GM12872 (cell line): ENCODE data around the gene ATP8A2.

Source experiments
- TF ChIP-seq, protein P1 (sequence below): IDR thresholded peaks from 3 replicates; pipeline ENCODE4 v1.5.1; 2011; ENCODE audit warnings: low read depth, mild to moderate bottlenecking, low read length, moderate library complexity; ENCODE audit not compliant: insufficient read depth

Gene ATP8A2

DNA sequence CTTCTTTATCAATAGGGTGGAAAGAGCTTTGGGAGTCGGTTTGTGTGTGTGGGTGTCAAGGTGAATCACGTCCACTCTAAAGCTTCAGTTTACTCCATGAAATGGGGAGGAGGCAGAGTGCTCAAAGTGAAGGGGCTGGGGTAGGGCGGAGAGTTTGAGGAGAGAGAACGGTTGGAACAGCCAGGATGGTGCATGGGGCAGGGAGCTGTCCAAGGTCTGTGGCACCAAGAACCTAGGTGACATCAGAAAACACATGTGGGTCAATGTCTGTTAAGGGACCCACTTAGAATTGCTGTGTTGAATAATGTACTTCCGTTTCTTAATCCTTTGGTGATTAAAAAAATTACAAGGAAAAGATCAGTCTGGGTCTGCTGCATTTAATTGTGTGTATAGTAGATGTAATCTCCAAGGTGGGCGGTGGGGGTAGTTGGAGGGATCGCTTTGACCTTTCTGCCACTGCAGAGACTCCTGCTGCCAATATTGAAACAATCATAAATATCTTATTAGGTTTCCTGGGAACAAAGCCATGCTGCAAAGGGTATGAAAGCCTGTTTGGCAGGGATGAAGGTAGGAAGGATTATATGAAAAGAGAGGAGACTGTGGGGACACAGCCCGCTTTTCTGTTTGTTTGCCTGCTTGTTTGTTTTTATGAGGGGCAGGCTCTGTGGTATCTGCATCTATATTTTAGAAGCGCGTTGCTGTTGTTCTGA, 122.3 kb downstream of the ATP8A2 start:
- TF ChIP-seq, protein P1, sequence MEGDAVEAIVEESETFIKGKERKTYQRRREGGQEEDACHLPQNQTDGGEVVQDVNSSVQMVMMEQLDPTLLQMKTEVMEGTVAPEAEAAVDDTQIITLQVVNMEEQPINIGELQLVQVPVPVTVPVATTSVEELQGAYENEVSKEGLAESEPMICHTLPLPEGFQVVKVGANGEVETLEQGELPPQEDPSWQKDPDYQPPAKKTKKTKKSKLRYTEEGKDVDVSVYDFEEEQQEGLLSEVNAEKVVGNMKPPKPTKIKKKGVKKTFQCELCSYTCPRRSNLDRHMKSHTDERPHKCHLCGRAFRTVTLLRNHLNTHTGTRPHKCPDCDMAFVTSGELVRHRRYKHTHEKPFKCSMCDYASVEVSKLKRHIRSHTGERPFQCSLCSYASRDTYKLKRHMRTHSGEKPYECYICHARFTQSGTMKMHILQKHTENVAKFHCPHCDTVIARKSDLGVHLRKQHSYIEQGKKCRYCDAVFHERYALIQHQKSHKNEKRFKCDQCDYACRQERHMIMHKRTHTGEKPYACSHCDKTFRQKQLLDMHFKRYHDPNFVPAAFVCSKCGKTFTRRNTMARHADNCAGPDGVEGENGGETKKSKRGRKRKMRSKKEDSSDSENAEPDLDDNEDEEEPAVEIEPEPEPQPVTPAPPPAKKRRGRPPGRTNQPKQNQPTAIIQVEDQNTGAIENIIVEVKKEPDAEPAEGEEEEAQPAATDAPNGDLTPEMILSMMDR, result no peak

DNA sequence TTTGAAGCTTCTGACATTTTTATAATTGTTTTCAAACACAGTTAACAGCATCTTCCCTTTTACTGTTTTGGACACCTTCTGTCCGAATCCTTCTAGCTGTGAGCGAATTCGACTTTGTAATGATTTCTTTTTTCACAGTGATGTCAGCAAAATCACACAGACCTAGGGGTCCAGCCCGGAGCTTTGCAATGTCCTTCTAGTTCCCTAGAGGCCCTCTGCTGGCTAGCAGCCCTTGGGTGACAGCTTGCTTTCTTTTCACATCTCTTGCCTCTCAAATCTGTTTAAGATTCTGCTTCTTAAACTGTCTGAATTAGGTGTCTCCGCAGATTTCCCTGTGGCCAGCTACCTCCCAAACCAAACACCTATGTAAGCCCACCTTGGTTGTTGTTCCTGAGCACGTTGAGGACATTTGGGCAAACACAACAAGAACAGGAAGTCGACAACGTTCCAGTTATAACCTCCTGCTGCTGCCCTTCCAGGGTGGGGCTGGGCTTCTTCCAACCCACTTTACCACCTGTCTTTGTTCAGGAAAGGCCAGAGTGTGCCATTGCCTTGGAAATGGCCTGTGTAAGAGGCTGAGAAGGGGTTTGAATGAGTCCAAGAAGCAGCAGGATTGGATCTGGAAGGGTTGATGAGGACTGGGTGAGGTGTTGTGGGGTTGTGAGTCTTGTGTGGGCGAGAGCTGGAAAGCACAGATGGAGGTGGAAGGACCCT, 123.1 kb downstream of the ATP8A2 start:
- TF ChIP-seq, protein P1, result no peak

DNA sequence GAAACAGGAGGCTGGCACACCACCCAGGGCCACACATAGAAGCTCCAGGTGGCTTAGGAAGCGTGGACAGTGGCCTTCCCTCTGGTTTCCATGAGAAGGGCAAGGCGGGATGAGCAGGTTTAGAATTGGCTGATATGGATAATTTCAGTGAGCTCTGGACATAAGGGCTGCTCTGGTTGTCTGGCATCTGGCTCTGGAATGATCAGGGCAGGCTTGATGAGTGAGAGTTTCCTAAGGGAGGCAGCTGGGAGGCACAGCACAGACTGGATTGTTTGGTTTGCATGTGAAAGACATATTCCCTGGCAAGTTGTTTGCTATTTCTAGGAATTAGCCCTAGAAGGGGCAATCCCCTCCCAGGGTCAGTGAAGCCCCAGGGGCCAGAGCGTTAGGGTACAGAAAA, 129.5 kb downstream of the ATP8A2 start:
- TF ChIP-seq, protein P1, result no peak

DNA sequence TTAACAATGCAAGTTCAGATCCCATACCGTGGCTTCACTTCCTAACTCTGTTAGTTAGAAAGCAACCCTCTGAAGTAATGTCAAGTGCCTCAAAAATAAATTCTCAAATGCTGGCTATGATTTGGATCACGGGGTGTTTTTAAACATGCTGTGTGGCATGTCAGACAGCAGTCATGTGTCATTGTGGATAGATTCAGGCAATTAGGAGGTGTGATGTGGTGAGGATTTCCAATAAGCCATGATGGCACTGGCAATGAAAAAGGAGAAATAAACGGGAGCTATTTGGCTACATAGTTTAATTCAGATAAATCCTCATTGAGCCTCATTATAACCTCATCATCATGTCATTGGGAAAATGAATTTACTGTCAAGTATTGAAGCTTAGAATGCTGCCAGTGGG, 130.3 kb downstream of the ATP8A2 start:
- TF ChIP-seq, protein P1, result no peak

DNA sequence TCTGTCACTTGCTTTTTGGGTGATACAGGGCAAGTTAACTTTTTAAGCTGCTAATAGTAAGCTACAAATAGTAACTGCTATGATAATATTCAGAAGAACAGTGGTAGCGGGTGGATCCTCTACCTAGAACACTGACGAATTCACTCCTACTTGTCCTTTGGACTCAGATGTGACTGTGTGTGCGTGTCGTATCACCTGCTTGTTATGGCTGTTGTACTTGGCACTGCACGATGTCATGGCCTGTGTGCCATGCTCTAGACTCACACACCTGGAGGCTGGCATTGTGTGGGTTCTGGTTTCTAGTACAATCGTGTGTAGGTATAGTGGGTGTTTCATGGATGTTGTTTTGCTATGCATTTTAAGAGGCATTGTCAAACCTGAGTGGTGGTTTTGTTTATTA, 130.8 kb downstream of the ATP8A2 start:
- TF ChIP-seq, protein P1, result no peak

DNA sequence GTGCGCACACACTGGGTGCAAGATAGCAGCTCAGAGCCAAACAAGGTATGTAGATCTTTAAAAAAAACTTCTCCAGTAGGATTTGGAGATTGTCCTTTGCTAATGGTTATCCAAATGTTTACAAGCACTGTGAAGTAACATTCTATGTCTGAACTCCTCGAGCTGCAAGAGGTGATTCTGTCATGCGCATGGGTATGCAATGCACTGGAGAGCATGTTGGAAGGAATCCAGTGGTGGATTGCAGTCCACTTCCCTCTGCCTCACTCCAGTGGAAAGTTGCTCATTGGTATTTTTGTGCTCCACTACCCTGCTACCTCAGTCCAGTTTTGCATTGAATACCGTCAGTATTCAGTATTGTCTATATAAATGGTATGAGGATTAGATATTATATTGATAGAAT, 132.1 kb downstream of the ATP8A2 start:
- TF ChIP-seq, protein P1, result no peak

DNA sequence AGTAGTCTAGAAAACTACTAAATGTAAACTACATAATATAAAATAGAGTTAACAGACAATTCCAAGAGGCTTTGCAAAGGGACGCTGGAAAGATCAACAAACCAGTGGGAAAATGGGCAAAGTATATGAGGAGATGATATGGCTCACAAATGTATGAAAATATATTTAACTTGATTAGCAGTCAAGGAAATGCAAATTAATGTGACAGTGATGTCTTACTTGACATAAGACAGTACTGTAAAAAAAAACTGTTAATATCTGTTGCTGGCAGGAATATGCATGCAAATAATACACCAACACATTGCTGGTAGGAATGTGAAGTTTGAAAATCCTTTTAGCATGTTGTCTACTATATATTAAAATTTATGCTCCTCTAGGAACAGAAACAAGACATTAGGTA, 136.1 kb downstream of the ATP8A2 start:
- TF ChIP-seq, protein P1, result no peak
